HEK293 (cell line): ENCODE data around the gene E4F1.

ENCODE experiments used
- ZNF704 ChIP-seq: fragments of 450-650 bp; formaldehyde crosslinking; IDR thresholded peaks from 2 replicates; pipeline ENCODE4 v1.5.1; 2016; ENCODE audit warnings: missing biosample characterization, missing genetic modification characterization
- ZNF707 ChIP-seq: fragments of 450-650 bp; formaldehyde crosslinking; IDR thresholded peaks from 2 replicates; pipeline ENCODE4 v1.5.1; 2016; ENCODE audit warnings: missing biosample characterization, missing genetic modification characterization
- ZNF76 ChIP-seq: fragments of 450-650 bp; formaldehyde crosslinking; IDR thresholded peaks from 2 replicates; pipeline ENCODE4; 2016; ENCODE audit warnings: low read depth, missing biosample characterization, missing genetic modification characterization, borderline replicate concordance
- TF ChIP-seq, protein P1 (sequence below): fragments of 450-650 bp; formaldehyde crosslinking; IDR thresholded peaks from 2 replicates; pipeline ENCODE4 v1.5.1; 2016; ENCODE audit warnings: missing biosample characterization, missing genetic modification characterization
- TF ChIP-seq, protein P2 (sequence below): fragments of 450-650 bp; formaldehyde crosslinking; IDR thresholded peaks from 2 replicates; pipeline ENCODE4 v1.5.1; 2017; ENCODE audit warnings: missing biosample characterization, missing genetic modification characterization

DNA sequence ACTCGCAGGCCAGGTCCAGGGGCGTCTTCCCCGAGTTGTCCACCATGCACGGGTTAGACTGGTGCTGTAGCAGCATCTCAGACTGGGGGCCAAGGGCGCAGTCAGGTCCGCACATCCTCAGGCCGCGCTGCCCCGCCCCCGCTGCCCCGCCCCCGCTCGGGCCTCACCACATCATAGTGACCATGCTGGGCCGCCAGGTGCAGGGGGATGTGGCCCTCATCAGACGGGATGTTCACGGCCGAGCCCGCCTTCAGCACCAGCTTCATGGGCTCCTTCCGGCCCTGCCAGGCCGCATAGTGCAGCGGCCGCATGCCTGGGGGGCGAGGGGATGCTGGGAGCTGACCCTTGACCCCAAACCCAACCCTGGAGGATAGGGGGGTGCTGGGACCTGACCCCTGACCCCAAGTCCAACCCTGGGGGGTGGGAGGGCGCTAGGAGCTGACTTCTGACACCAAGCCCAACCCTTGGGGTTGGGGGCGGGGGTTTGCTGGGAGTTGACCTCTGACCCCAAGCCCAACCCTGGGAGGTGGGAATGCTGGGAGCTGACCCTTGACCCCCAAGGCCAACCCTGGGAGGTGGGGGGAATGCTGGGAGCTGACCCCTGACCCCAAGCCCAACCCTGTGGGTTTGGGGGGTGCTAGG lies 34.0 kb upstream of the E4F1 start:
- TF ChIP-seq, protein P1, sequence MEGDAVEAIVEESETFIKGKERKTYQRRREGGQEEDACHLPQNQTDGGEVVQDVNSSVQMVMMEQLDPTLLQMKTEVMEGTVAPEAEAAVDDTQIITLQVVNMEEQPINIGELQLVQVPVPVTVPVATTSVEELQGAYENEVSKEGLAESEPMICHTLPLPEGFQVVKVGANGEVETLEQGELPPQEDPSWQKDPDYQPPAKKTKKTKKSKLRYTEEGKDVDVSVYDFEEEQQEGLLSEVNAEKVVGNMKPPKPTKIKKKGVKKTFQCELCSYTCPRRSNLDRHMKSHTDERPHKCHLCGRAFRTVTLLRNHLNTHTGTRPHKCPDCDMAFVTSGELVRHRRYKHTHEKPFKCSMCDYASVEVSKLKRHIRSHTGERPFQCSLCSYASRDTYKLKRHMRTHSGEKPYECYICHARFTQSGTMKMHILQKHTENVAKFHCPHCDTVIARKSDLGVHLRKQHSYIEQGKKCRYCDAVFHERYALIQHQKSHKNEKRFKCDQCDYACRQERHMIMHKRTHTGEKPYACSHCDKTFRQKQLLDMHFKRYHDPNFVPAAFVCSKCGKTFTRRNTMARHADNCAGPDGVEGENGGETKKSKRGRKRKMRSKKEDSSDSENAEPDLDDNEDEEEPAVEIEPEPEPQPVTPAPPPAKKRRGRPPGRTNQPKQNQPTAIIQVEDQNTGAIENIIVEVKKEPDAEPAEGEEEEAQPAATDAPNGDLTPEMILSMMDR, result no peak
- TF ChIP-seq, protein P2, sequence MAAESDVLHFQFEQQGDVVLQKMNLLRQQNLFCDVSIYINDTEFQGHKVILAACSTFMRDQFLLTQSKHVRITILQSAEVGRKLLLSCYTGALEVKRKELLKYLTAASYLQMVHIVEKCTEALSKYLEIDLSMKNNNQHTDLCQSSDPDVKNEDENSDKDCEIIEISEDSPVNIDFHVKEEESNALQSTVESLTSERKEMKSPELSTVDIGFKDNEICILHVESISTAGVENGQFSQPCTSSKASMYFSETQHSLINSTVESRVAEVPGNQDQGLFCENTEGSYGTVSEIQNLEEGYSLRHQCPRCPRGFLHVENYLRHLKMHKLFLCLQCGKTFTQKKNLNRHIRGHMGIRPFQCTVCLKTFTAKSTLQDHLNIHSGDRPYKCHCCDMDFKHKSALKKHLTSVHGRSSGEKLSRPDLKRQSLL, result no peak
- no peak for TF ChIP-seq ZNF707 (tag by site-specific recombination)
- no peak for TF ChIP-seq ZNF704 (tag by site-specific recombination)
- TF ChIP-seq ZNF76 (tag by site-specific recombination), result no peak
